ENCODE results near the gene PPP4R4.

Gene PPP4R4

GRCh38 chr14:94173885-94174603 lies at the start of gene PPP4R4:
PPP4R4 (plus strand) TSS chr14:94174322; CDS start chr14:94174466, 144 bp downstream.
- no peak for TF ChIP-seq CTCF (IDR thresholded peaks at IDR 0.05; ENCODE audit: insufficient read depth, low read depth, low read length, missing control alignments)
- H3K4me3 ChIP-seq (ENCODE audit: low read depth, low read length) = peak within 1 kb of the TSS; percentile 63
- peak; percentile 88 for DNase-seq (ENCODE audit: low read depth)

GRCh38 chr14:94124582-94125377 lies 49.3 kb upstream of the PPP4R4 start:
- TF ChIP-seq CTCF (IDR thresholded peaks at IDR 0.05; ENCODE audit: insufficient read depth, low read depth, low read length, missing control alignments) = no peak
- H3K4me3 ChIP-seq (ENCODE audit: low read depth, low read length) = no peak overlapping the region
- no peak for DNase-seq (ENCODE audit: low read depth)

GRCh38 chr14:94125659-94126418 lies 48.3 kb upstream of the PPP4R4 start:
- H3K4me3 ChIP-seq (ENCODE audit: low read depth, low read length) = no peak overlapping the region
- no peak for DNase-seq (ENCODE audit: low read depth)
- TF ChIP-seq CTCF (IDR thresholded peaks at IDR 0.05; ENCODE audit: insufficient read depth, low read depth, low read length, missing control alignments) = no peak

- H3K4me3 ChIP-seq (ENCODE audit: low read depth, low read length) = no peak overlapping the region
- DNase-seq (ENCODE audit: low read depth) = no peak
- TF ChIP-seq CTCF (IDR thresholded peaks at IDR 0.05; ENCODE audit: insufficient read depth, low read depth, low read length, missing control alignments) = no peak
Measured at GRCh38 chr14:94126419-94126677, 47.8 kb upstream of the PPP4R4 start.

GRCh38 chr14:94126800-94127199 lies 47.3 kb upstream of the PPP4R4 start:
- H3K4me3 ChIP-seq (ENCODE audit: low read depth, low read length) = no peak overlapping the region
- DNase-seq (ENCODE audit: low read depth) = no peak
- TF ChIP-seq CTCF (IDR thresholded peaks at IDR 0.05; ENCODE audit: insufficient read depth, low read depth, low read length, missing control alignments) = no peak

GRCh38 chr14:94127330-94127729 lies 46.8 kb upstream of the PPP4R4 start:
- H3K4me3 ChIP-seq (ENCODE audit: low read depth, low read length) = no peak overlapping the region
- DNase-seq (ENCODE audit: low read depth) = no peak
- TF ChIP-seq CTCF (IDR thresholded peaks at IDR 0.05; ENCODE audit: insufficient read depth, low read depth, low read length, missing control alignments) = no peak

Measured in GM12865 (cell line).